Renal cortex interstitium (tissue), 11 donors: Measurements from ENCODE around the gene UTS2R. TPM values are rescaled to one million over a fixed set of nuclear protein-coding genes. Genes with fewer than 3 reads are reported as not detected.

Experiments
- DNase-seq, 11 donors: peaks; one replicate each; pipeline ENCODE4 v3.0.0-alpha.2; 2013; ENCODE audit warnings: low read depth in 9 of 11, low spot score in 4 of 11; ENCODE audit errors: extremely low read depth in 1 of 11
- polyA plus RNA-seq, 3 donors: library from polyadenylated mRNA; unstranded; fragments of 120-200 nt; gene quantifications; one replicate each; pipeline ENCODE4 v1.2.1, GENCODE V29; 2013; ENCODE audit not compliant: insufficient read length in 3 of 3

The UTS2R gene
- polyA plus RNA-seq, 3 donors = 0.70 to 0.73 TPM; not detected in 1

- no peak for DNase-seq
These were observed 41.3 kb downstream of the UTS2R start for GRCh38 chr17:82412535-82413520.

- peak in 10 of 11 donors; percentile 59 to 78 (median 67) for DNase-seq
These were observed 43.1 kb downstream of the UTS2R start for GRCh38 chr17:82414548-82415281.

GRCh38 chr17:82415336-82415735 lies 43.8 kb downstream of the UTS2R start:
- no peak for DNase-seq

DNA sequence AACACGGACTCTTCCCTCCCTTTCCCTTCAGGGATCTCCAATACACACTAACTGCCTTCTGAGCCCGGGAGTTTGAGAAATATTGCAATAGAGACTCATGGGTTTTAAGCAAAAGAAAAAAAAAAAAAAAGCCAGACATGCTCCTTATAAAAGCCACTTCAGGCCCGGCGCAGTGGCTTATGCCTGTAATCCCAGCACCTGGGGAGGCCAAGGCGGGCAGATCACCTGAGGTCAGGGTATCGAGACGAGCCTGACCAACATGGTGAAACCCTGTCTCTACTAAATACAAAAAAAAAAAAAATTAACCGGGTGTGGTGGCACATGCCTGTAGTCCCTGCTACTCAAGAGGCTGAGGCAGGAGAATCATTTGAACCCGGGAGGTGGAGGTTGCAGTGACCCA lies 44.2 kb downstream of the UTS2R start:
- no peak for DNase-seq

DNA sequence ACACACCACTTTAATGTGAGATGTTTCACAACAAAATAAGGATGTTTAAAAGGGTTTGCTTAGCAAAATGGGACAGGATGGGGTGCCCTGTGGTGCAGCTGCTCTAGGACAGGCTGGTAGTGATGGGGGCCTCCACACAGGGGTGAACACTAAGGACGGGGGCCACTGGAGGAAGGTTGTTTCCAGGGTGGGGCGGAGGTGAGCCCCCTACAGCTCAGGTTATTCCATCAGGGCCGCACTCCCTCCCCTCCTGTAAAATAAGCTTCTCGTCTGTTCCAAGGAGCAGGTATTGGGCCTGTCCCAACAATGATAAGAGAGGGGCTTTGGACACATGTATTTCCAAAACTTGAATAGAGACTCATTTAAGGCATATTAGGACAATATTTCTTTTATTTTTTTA lies 44.7 kb downstream of the UTS2R start:
- no peak for DNase-seq

GRCh38 chr17:82416771-82417170 lies 45.2 kb downstream of the UTS2R start:
- no peak for DNase-seq

GRCh38 chr17:82418001-82418986 lies 46.7 kb downstream of the UTS2R start, which contains the start of the genes HEXD and OGFOD3:
HEXD (plus strand) TSS chr17:82418347; CDS start chr17:82419800, 1,453 bp downstream.
OGFOD3 (minus strand) TSS chr17:82418586; CDS start chr17:82418485, 101 bp downstream.
- DNase-seq = peak in 10 of 11 donors; percentile 70 to 86 (median 80)

GRCh38 chr17:82419540-82419939 lies 48.0 kb downstream of the UTS2R start:
- DNase-seq = no peak

GRCh38 chr17:82424001-82424862 lies 52.7 kb downstream of the UTS2R start:
- DNase-seq = peak in 1 of 11 donors; percentile 32

- DNase-seq = no peak
These were observed 53.2 kb downstream of the UTS2R start for GRCh38 chr17:82424863-82425159.

Other genes starting within 250 kb of the UTS2R start
- 10 to 100 TPM; 47.3 to 90.6 (median 57.0) TPM for gene CCDC57, start 158.9 kb upstream of the UTS2R start, polyA plus RNA-seq
- gene SLC16A3, start 142.7 kb upstream of the UTS2R start, polyA plus RNA-seq = 10 to 100 TPM in 2 of 3 donors, 1 to 10 TPM in 1; 9.0 to 36.8 (median 10.5) TPM
- gene CSNK1D, start 98.1 kb upstream of the UTS2R start, polyA plus RNA-seq = 100 to 1,000 TPM; 116 to 137 (median 127) TPM
- gene CD7, start 54.2 kb upstream of the UTS2R start, polyA plus RNA-seq = under 1 TPM; 0.34 to 0.42 (median 0.40) TPM
- gene SECTM1, start 38.0 kb upstream of the UTS2R start, polyA plus RNA-seq = 1 to 10 TPM; 1.4 to 2.0 (median 1.8) TPM
- not detected for gene TEX19, start 12.5 kb upstream of the UTS2R start, polyA plus RNA-seq
- 10 to 100 TPM; 28.1 to 55.7 (median 38.3) TPM for gene HEXD, start 46.6 kb downstream of the UTS2R start, polyA plus RNA-seq
- gene OGFOD3, start 46.8 kb downstream of the UTS2R start, polyA plus RNA-seq = 10 to 100 TPM; 20.8 to 31.7 (median 27.6) TPM
- 10 to 100 TPM; 43.7 to 56.5 (median 51.1) TPM for gene CYBC1, start 79.0 kb downstream of the UTS2R start, polyA plus RNA-seq
- 10 to 100 TPM; 88.2 to 99.3 (median 94.8) TPM for gene NARF, start 87.0 kb downstream of the UTS2R start, polyA plus RNA-seq
- gene FOXK2, start 148.0 kb downstream of the UTS2R start, polyA plus RNA-seq = 10 to 100 TPM; 41.4 to 43.2 (median 42.3) TPM